ENCODE results near the gene CTSC. TPM values are rescaled to one million over a fixed set of nuclear protein-coding genes. Genes with fewer than 3 reads are reported as not detected.

The CTSC gene
- total and polyA plus RNA-seq, 9 of the 15 experiments (the other 6 are each of a cell fraction or from before 2014, with no cell fraction given): 113 to 403 (median 187) TPM

DNA sequence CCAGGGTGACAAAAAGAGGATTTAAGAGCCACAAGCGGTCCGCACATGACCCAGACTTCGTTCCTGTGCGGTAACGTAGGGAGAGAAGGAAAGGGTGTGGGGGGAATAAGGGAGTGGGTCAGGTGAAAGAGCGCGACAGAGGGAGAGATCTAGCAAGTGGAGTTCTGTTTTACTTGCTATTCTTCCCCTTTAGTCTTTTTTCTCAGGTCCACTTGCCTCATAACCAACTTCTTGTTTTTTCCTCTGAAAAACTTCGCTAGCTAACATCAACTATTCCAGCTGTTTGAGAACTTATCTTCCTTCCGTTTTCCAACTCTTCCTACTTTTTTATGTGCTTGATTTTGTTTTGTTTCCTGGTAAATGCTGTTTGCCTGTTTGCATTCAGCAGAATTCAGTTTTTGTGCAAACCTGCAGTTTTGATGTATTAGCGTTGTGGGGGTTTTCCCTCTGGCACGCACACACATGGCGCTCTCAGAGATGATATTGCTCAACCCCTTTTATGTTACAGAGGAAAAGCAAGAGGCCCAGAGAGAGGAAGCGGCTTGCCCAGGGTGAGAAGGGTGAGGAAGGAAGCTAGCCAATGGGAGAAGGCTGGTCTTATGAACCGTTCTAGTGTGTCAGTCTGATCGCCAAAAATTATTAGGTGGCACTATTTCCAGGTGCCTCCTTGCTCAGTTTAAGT, 592 bp upstream of the CTSC start (continued):
- TF ChIP-seq, protein P1, sequence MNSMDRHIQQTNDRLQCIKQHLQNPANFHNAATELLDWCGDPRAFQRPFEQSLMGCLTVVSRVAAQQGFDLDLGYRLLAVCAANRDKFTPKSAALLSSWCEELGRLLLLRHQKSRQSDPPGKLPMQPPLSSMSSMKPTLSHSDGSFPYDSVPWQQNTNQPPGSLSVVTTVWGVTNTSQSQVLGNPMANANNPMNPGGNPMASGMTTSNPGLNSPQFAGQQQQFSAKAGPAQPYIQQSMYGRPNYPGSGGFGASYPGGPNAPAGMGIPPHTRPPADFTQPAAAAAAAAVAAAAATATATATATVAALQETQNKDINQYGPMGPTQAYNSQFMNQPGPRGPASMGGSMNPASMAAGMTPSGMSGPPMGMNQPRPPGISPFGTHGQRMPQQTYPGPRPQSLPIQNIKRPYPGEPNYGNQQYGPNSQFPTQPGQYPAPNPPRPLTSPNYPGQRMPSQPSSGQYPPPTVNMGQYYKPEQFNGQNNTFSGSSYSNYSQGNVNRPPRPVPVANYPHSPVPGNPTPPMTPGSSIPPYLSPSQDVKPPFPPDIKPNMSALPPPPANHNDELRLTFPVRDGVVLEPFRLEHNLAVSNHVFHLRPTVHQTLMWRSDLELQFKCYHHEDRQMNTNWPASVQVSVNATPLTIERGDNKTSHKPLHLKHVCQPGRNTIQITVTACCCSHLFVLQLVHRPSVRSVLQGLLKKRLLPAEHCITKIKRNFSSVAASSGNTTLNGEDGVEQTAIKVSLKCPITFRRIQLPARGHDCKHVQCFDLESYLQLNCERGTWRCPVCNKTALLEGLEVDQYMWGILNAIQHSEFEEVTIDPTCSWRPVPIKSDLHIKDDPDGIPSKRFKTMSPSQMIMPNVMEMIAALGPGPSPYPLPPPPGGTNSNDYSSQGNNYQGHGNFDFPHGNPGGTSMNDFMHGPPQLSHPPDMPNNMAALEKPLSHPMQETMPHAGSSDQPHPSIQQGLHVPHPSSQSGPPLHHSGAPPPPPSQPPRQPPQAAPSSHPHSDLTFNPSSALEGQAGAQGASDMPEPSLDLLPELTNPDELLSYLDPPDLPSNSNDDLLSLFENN (IDR thresholded peaks at IDR 0.05; ENCODE audit: low read depth in 2 of 2, low read length in 2 of 2): no peak
- TF ChIP-seq, protein P2, sequence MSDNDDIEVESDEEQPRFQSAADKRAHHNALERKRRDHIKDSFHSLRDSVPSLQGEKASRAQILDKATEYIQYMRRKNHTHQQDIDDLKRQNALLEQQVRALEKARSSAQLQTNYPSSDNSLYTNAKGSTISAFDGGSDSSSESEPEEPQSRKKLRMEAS (CRISPR knock-in tag; IDR thresholded peaks at IDR 0.05): no peak
- TF ChIP-seq, protein P3, sequence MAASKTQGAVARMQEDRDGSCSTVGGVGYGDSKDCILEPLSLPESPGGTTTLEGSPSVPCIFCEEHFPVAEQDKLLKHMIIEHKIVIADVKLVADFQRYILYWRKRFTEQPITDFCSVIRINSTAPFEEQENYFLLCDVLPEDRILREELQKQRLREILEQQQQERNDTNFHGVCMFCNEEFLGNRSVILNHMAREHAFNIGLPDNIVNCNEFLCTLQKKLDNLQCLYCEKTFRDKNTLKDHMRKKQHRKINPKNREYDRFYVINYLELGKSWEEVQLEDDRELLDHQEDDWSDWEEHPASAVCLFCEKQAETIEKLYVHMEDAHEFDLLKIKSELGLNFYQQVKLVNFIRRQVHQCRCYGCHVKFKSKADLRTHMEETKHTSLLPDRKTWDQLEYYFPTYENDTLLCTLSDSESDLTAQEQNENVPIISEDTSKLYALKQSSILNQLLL (CRISPR knock-in tag; IDR thresholded peaks at IDR 0.05; ENCODE audit: borderline replicate concordance): no peak
- no peak for TF ChIP-seq BCL6 (CRISPR knock-in tag; IDR thresholded peaks at IDR 0.05)
- TF ChIP-seq BRD9 (IDR thresholded peaks at IDR 0.05; ENCODE audit: low read depth, partially characterized antibody): no peak
- TF ChIP-seq, protein P4, sequence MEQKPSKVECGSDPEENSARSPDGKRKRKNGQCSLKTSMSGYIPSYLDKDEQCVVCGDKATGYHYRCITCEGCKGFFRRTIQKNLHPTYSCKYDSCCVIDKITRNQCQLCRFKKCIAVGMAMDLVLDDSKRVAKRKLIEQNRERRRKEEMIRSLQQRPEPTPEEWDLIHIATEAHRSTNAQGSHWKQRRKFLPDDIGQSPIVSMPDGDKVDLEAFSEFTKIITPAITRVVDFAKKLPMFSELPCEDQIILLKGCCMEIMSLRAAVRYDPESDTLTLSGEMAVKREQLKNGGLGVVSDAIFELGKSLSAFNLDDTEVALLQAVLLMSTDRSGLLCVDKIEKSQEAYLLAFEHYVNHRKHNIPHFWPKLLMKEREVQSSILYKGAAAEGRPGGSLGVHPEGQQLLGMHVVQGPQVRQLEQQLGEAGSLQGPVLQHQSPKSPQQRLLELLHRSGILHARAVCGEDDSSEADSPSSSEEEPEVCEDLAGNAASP (IDR thresholded peaks at IDR 0.05): no peak
- TF ChIP-seq SETDB1 (IDR thresholded peaks at IDR 0.05; ENCODE audit: low read length): no peak
- TF ChIP-seq, protein P5, sequence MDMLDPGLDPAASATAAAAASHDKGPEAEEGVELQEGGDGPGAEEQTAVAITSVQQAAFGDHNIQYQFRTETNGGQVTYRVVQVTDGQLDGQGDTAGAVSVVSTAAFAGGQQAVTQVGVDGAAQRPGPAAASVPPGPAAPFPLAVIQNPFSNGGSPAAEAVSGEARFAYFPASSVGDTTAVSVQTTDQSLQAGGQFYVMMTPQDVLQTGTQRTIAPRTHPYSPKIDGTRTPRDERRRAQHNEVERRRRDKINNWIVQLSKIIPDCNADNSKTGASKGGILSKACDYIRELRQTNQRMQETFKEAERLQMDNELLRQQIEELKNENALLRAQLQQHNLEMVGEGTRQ (CRISPR knock-in tag; IDR thresholded peaks at IDR 0.05): no peak

Data from K562 (cell line).